Lower lobe of right lung (tissue), 2 donors: ENCODE measurements around the gene MYB. TPM values are rescaled to one million over a fixed set of nuclear protein-coding genes. Genes with fewer than 3 reads are reported as not detected.
A peak's percentile ranks its signal among the peaks of the same experiment; 100 is the strongest.

ENCODE experiments used
- ATAC-seq, 2 donors: fragments of 200-7000 bp; cut with Tn5 transposase; one replicate each; pipeline ENCODE4 v1.9.1; 2020 to 2022; ENCODE audit warnings: mild to moderate bottlenecking in 2 of 2, moderate library complexity in 2 of 2
- DNase-seq: peaks from one replicate; pipeline ENCODE4 v3.0.0-alpha.2; 2020
- H3K27ac ChIP-seq: fragments of 200-600 bp; one replicate; pipeline ENCODE4 v1.8.0; 2022
- H3K27me3 ChIP-seq: fragments of 200-600 bp; one replicate; pipeline ENCODE4 v1.8.0; 2022; ENCODE audit warnings: low read depth
- H3K36me3 ChIP-seq: fragments of 200-600 bp; one replicate; pipeline ENCODE4 v1.8.0; 2022; ENCODE audit warnings: mild to moderate bottlenecking
- H3K4me1 ChIP-seq: fragments of 200-600 bp; one replicate; pipeline ENCODE4 v1.8.0; 2022
- H3K4me3 ChIP-seq: fragments of 200-600 bp; one replicate; pipeline ENCODE4 v1.8.0; 2022; ENCODE audit warnings: mild to moderate bottlenecking
- H3K9me3 ChIP-seq: fragments of 200-600 bp; one replicate; pipeline ENCODE4 v1.8.0; 2022
- CTCF ChIP-seq: fragments of 200-600 bp; IDR thresholded peaks from one replicate; pipeline ENCODE4 v1.8.0; 2022; ENCODE audit warnings: antibody characterized with exemption, mild to moderate bottlenecking
- intact Hi-C: fragments of 100-400 bp; cut with DNase I; formaldehyde crosslinking; loops from one replicate; pipeline ENCODE4 v1.11.0; 2022
- total RNA-seq: library from RNA; stranded (reverse); fragmentation: NEBNext Ultra II Directional; extraction: Animal tissue kit (Norgen Biotek cat#: 25700); gene quantifications from one replicate; pipeline ENCODE4 v1.2.1, GENCODE V29; 2021
- donor health status: DM: no; HTN: yes; CAD: no; lungs with severe emphysema.

Gene MYB
- total RNA-seq, 1 donor from 2014 or later: 6.1 TPM

GRCh38 chr6:135250751-135251497 lies 69.8 kb downstream of the MYB start:
- Histone ChIP-seq H3K9me3 (no peaks in the 10 kb centered on the region), H3K36me3 (no peaks in the 10 kb centered on the region), H3K27ac (no peak overlapping the region), H3K4me1 (peaks cover 10% of the 10 kb centered on the region), H3K27me3 (no peaks in the 10 kb centered on the region), H3K4me3 (no peak overlapping the region)
- intact Hi-C loops: no loop called here
- ATAC-seq (peak; percentile 23 to 30), DNase-seq (no peak)
- TF ChIP-seq CTCF: no peak

DNA sequence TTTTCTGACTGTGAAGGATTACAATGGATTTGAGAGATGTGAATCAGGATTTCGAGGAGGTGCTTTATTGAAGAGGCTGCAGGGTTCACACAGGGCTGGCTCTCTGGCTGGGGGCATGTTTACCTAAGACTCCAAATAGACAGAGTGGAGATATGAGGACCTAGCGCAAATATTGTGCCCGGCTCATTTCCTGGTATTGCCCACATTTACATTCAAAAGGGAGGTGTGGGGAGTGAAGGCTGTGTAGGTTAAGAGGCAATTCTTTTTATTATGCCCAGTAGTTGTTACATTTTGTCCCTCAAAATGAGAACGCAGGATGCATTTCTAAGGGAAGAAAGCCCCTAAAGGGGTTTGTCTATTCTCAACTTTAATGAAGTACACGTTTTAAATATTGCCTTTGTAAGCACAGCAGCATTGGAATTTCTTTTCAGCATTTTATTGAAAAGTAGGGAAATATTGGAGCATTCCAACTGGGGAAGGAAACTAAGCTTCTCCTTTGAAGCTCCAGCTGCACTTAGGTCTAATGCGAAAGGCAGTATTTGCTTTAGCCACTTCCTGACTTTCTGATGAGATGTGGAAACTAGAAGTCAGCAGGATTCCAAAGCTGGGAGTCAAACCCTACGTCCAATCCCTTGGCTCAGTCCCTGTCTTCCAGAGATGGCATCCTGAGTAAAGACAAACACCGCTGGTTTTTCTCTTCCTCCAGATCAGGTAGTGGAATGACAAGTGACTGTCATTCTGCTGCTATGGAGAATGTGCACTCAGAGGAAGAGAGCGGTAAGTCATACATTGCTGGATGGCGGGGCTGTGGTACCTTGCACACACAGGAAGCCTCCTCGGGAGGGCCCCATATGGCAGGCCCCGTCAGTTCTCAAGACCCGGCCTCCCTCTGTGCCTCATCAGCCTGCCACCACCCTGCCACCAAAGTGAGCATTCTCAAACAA lies 70.7 kb downstream of the MYB start:
- DNase-seq: no peak
- Histone ChIP-seq H3K27ac (no peak overlapping the region), H3K36me3 (no peaks in the 10 kb centered on the region)

GRCh38 chr6:135254471-135254870 lies 73.4 kb downstream of the MYB start:
- TF ChIP-seq CTCF: no peak
- Histone ChIP-seq H3K27me3 (no peaks in the 10 kb centered on the region), H3K4me3 (no peak overlapping the region), H3K9me3 (no peaks in the 10 kb centered on the region), H3K4me1 (peaks cover 10% of the 10 kb centered on the region), H3K36me3 (no peaks in the 10 kb centered on the region), H3K27ac (no peak overlapping the region)
- no peak for ATAC-seq
- intact Hi-C loops: no loop called here
- DNase-seq: no peak

More for the DNA sequence above, 70.7 kb downstream of the MYB start:
- intact Hi-C loops: no loop called here
- peaks cover 10% of the 10 kb centered on the region for H3K4me1 ChIP-seq
- no peaks in the 10 kb centered on the region for H3K27me3 ChIP-seq
- H3K9me3 ChIP-seq: no peaks in the 10 kb centered on the region
- TF ChIP-seq CTCF: no peak
- H3K4me3 ChIP-seq: no peak overlapping the region
- peak; percentile 80 to 91 for ATAC-seq

DNA sequence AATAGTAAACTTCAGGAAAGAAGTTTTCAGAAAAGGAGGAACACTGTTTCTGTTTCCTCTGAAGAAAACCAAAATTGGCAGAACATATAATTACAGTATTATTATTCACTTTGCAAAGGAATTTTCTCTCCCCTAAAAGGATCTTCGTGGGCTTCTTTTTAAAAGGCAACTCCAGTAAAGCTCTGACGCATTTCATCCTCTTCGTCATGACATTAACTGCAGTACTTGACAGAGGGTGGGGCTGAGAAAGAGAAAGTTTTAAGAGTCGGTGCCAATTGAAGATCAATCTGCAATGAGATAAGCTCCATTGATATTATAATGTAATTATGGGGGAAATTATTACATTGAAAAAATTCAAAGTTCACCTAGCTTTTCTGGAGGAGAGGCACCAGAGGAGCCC lies 75.8 kb downstream of the MYB start:
- DNase-seq: no peak
- Histone ChIP-seq H3K27me3 (no peaks in the 10 kb centered on the region), H3K36me3 (no peaks in the 10 kb centered on the region), H3K9me3 (no peaks in the 10 kb centered on the region), H3K4me1 (no peaks in the 10 kb centered on the region), H3K4me3 (no peak overlapping the region), H3K27ac (no peak overlapping the region)
- intact Hi-C loops: no loop called here
- no peak for TF ChIP-seq CTCF
- ATAC-seq: no peak

DNA sequence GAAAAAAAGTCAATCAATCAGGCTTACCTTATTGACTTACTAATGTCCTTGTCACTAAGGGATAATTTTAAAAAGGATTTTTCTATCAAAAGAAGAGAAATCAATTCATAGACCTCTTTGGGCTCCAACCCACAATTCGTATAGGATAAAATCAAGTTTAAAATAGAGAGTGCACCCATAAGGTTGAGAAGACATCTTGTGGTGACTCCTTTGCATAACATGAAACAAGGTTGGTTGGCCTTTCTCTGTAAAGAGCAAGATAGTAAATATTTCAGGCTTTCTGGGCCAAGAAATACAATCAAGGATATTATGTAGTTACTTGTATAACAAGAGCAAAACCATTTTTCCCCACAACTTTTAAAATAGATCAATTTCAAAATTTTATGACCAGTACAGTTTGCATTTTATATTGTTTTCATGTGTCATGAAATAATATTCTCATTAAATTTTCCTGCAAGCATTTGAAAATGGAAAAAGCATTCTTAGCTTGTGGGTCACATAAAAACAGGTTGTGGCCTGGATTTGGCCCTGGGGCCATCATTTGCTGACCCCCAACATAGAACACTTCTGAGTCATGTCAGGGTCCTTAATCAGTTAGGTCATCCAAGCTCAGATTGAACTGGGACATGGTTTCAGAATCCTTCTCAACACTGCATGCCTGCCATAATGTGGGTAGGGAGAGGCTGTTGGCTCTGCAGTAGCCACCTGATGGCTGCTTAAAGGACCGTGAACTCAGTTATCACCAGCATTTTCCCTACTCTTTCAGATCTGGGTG lies 76.7 kb downstream of the MYB start:
- Histone ChIP-seq H3K27ac (no peak overlapping the region), H3K4me3 (no peak overlapping the region), H3K36me3 (no peaks in the 10 kb centered on the region), H3K27me3 (no peaks in the 10 kb centered on the region), H3K4me1 (no peaks in the 10 kb centered on the region), H3K9me3 (no peaks in the 10 kb centered on the region)
- TF ChIP-seq CTCF: no peak
- no peak for ATAC-seq
- no peak for DNase-seq
- intact Hi-C loops: no loop called here
